GM10266 (cell line): ENCODE measurements around the gene C9.

ENCODE experiments used
- DNase-seq: peaks from one replicate; pipeline ENCODE4 v3.0.0; 2012; ENCODE audit errors: extremely low spot score
- CTCF ChIP-seq: IDR thresholded peaks from 2 replicates; pipeline ENCODE4 v1.5.1; 2012; ENCODE audit warnings: mild to moderate bottlenecking, low read depth; ENCODE audit not compliant: control insufficient read depth, insufficient read depth; ENCODE audit errors: missing control alignments

The C9 gene

GRCh38 chr5:39257554-39257953 is 106.7 kb downstream of the C9 start:
- DNase-seq, result no peak
- no peak for TF ChIP-seq CTCF

GRCh38 chr5:39256477-39257235 is 107.6 kb downstream of the C9 start:
- no peak for TF ChIP-seq CTCF
- no peak for DNase-seq

GRCh38 chr5:39255406-39255805 is 108.9 kb downstream of the C9 start:
- no peak for DNase-seq
- no peak for TF ChIP-seq CTCF

- DNase-seq, result no peak
- TF ChIP-seq CTCF, result no peak
These were observed 109.6 kb downstream of the C9 start for GRCh38 chr5:39254671-39255070.

GRCh38 chr5:39253196-39253595 is 111.1 kb downstream of the C9 start:
- TF ChIP-seq CTCF, result no peak
- DNase-seq, result no peak

GRCh38 chr5:39249564-39250274 is 114.6 kb downstream of the C9 start:
- no peak for TF ChIP-seq CTCF
- no peak for DNase-seq

GRCh38 chr5:39249069-39249468 is 115.2 kb downstream of the C9 start:
- DNase-seq, result no peak
- TF ChIP-seq CTCF, result no peak
